ENCODE measurements around the gene MST1.

- no peak for TF ChIP-seq EGR1 (IDR thresholded peaks at IDR 0.05)
- TF ChIP-seq REST (IDR thresholded peaks at IDR 0.05; ENCODE audit: low read depth), result no peak
- TF ChIP-seq EP300 (IDR thresholded peaks at IDR 0.05; ENCODE audit: borderline replicate concordance), result no peak
- TF ChIP-seq TEAD4 (IDR thresholded peaks at IDR 0.05), result no peak
- TF ChIP-seq USF1 (IDR thresholded peaks at IDR 0.05), result no peak
- no peak for TF ChIP-seq CEBPB (IDR thresholded peaks at IDR 0.05)
- no peak for TF ChIP-seq NFIC (IDR thresholded peaks at IDR 0.05)
- no peak for TF ChIP-seq TAF1 (IDR thresholded peaks at IDR 0.05; ENCODE audit: low read depth)
- no peak for TF ChIP-seq ZBTB7A (IDR thresholded peaks at IDR 0.05; ENCODE audit: low read depth)
- no peak for TF ChIP-seq RAD21 (IDR thresholded peaks at IDR 0.05; ENCODE audit: low read depth)
Measured at GRCh38 chr3:49700453-49701128, 11.3 kb upstream of the MST1 start.

All from Ishikawa (cell line).